H9 (cell line): ENCODE data around the gene USP47. TPM values are rescaled to one million over a fixed set of nuclear protein-coding genes. Genes with fewer than 3 reads are reported as not detected.

Source experiments
- DNase-seq: peaks from one replicate; pipeline ENCODE4 v3.0.0-alpha.2; 2017
- H2AFZ ChIP-seq: one replicate; pipeline ENCODE4 v1.6.1; 2013; ENCODE audit warnings: mild to moderate bottlenecking, low read length, control low read depth, moderate library complexity
- H2AK5ac ChIP-seq: 2 replicates; pipeline ENCODE4 v1.6.1; 2013; ENCODE audit warnings: low read length, control low read depth, mixed read lengths; ENCODE audit not compliant: insufficient read length
- H2BK120ac ChIP-seq: one replicate; pipeline ENCODE4 v1.6.1; 2013; ENCODE audit warnings: low read depth, mild to moderate bottlenecking, low read length, control low read depth, inconsistent platforms; ENCODE audit not compliant: poor library complexity, severe bottlenecking
- H2BK12ac ChIP-seq: 2 replicates; pipeline ENCODE4 v1.6.1; 2013; ENCODE audit warnings: low read length, control low read depth, mixed read lengths, low read depth; ENCODE audit not compliant: insufficient read length
- H2BK15ac ChIP-seq: 2 replicates; pipeline ENCODE4 v1.6.1; 2013; ENCODE audit warnings: low read depth, low read length, control low read depth
- H2BK20ac ChIP-seq: one replicate; pipeline ENCODE4 v1.6.1; 2013; ENCODE audit warnings: low read depth, mild to moderate bottlenecking, low read length, control low read depth, inconsistent platforms; ENCODE audit not compliant: poor library complexity, severe bottlenecking
- H2BK5ac ChIP-seq: 2 replicates; pipeline ENCODE4 v1.6.1; 2013; ENCODE audit warnings: low read length, control low read depth, mixed read lengths; ENCODE audit not compliant: insufficient read length
- H3K14ac ChIP-seq: 2 replicates; pipeline ENCODE4 v1.6.1; 2013; ENCODE audit warnings: low read length, control low read depth; ENCODE audit not compliant: insufficient read depth
- H3K18ac ChIP-seq: 2 replicates; pipeline ENCODE4 v1.6.1; 2013; ENCODE audit warnings: low read depth, mild to moderate bottlenecking, mixed read lengths, low read length, control low read depth; ENCODE audit not compliant: insufficient read length
- H3K23ac ChIP-seq: 2 replicates; pipeline ENCODE4 v1.6.1; 2013; ENCODE audit warnings: low read length, control low read depth, mixed read lengths, low read depth; ENCODE audit not compliant: insufficient read length
- H3K23me2 ChIP-seq: 2 replicates; pipeline ENCODE4 v1.6.1; 2013; ENCODE audit warnings: low read depth, mild to moderate bottlenecking, mixed read lengths, low read length, control low read depth; ENCODE audit not compliant: insufficient read length, poor library complexity, severe bottlenecking
- H3K27ac ChIP-seq: 2 replicates; pipeline ENCODE4 v1.5.1; 2013; ENCODE audit warnings: low read length, control low read depth, mixed read lengths, low read depth; ENCODE audit not compliant: insufficient read length
- H3K27me3 ChIP-seq: 2 replicates; pipeline ENCODE4 v1.6.1; 2013; ENCODE audit warnings: low read length, control low read depth, inconsistent platforms; ENCODE audit not compliant: insufficient read depth
- H3K4ac ChIP-seq: 2 replicates; pipeline ENCODE4 v1.6.1; 2013; ENCODE audit warnings: low read depth, mild to moderate bottlenecking, control low read depth, inconsistent platforms, low read length, moderate library complexity
- H3K4me1 ChIP-seq: 2 replicates; pipeline ENCODE4 v1.6.1; 2013; ENCODE audit warnings: low read length, control low read depth, inconsistent platforms; ENCODE audit not compliant: insufficient read depth
- H3K4me2 ChIP-seq: 2 replicates; pipeline ENCODE4 v1.6.1; 2013; ENCODE audit warnings: low read length, control low read depth, mixed read lengths; ENCODE audit not compliant: insufficient read length, insufficient read depth
- H3K56ac ChIP-seq: 2 replicates; pipeline ENCODE4 v1.6.1; 2013; ENCODE audit warnings: low read depth, mild to moderate bottlenecking, mixed read lengths, low read length, control low read depth; ENCODE audit not compliant: insufficient read length
- H3K79me1 ChIP-seq: 2 replicates; pipeline ENCODE4 v1.6.1; 2013; ENCODE audit warnings: low read depth, mild to moderate bottlenecking, moderate library complexity, low read length, control low read depth, inconsistent platforms; ENCODE audit not compliant: insufficient read depth, poor library complexity, severe bottlenecking
- H3K79me2 ChIP-seq: 2 replicates; pipeline ENCODE4 v1.6.1; 2013; ENCODE audit warnings: low read length, control low read depth, inconsistent platforms; ENCODE audit not compliant: insufficient read depth
- H3K9ac ChIP-seq: 2 replicates; pipeline ENCODE4 v1.6.1; 2013; ENCODE audit warnings: low read length, control low read depth, mixed read lengths; ENCODE audit not compliant: insufficient read length; ENCODE audit errors: extremely low read depth
- H3K9me3 ChIP-seq: one replicate; pipeline ENCODE4 v1.6.1; 2013; ENCODE audit warnings: low read depth, low read length, inconsistent platforms; ENCODE audit not compliant: control insufficient read depth
- H3T11ph ChIP-seq: one replicate; pipeline ENCODE4 v1.6.1; 2013; ENCODE audit warnings: mild to moderate bottlenecking, low read length, control low read depth, inconsistent platforms
- H4K20me1 ChIP-seq: one replicate; pipeline ENCODE4 v1.6.1; 2013; ENCODE audit not compliant: control insufficient read depth, insufficient read length, insufficient read depth
- H4K5ac ChIP-seq: 2 replicates; pipeline ENCODE4 v1.6.1; 2013; ENCODE audit warnings: low read depth, mild to moderate bottlenecking, mixed read lengths, low read length, control low read depth; ENCODE audit not compliant: insufficient read length
- H4K8ac ChIP-seq: replicated peaks from 2 replicates; pipeline ENCODE4 v1.6.1; 2013; ENCODE audit warnings: low read length, control low read depth, mixed read lengths, low read depth; ENCODE audit not compliant: insufficient read length
- H4K91ac ChIP-seq: 2 replicates; pipeline ENCODE4 v1.6.1; 2013; ENCODE audit warnings: low read depth, mild to moderate bottlenecking, moderate library complexity, mixed read lengths, low read length, control low read depth; ENCODE audit not compliant: insufficient read length
- H3K27ac Mint-ChIP-seq, 3 experiments: 2 replicates in 2 of 3; 3 replicates in 1 of 3; pipeline ENCODE4 v1.8.0; 2020 to 2021; ENCODE audit warnings: mixed read lengths in 3 of 3, mild to moderate bottlenecking in 1 of 3, moderate library complexity in 1 of 3
- H3K27me3 Mint-ChIP-seq: 2 replicates; pipeline ENCODE4 v1.8.0; 2021; ENCODE audit warnings: low read depth, mild to moderate bottlenecking, moderate library complexity, mixed read lengths
- H3K36me3 Mint-ChIP-seq, 3 experiments: 2 replicates in 2 of 3; 3 replicates in 1 of 3; pipeline ENCODE4 v1.8.0; 2020 to 2021; ENCODE audit warnings: low read depth in 3 of 3, mixed read lengths in 3 of 3; ENCODE audit not compliant: insufficient read depth in 1 of 3
- H3K4me1 Mint-ChIP-seq, 2 experiments: 2 replicates each; pipeline ENCODE4 v1.8.0; 2020; ENCODE audit warnings: mixed read lengths in 2 of 2
- H3K4me3 Mint-ChIP-seq, 2 experiments: 2 replicates in 1 of 2; 3 replicates in 1 of 2; pipeline ENCODE4 v1.8.0; 2020 to 2021; ENCODE audit warnings: mild to moderate bottlenecking in 2 of 2, mixed read lengths in 2 of 2, moderate library complexity in 1 of 2
- H3K9me3 Mint-ChIP-seq, 2 experiments: 2 replicates in 1 of 2; 3 replicates in 1 of 2; pipeline ENCODE4 v1.8.0; 2020; ENCODE audit warnings: mild to moderate bottlenecking in 2 of 2, mixed read lengths in 2 of 2, moderate library complexity in 1 of 2
- WGBS: extraction: QIAGEN DNeasy Blood & Tissue Kit; methylation state at CpG from one replicate; pipeline ENCODE4 v1.1.7; 2013; ENCODE audit warnings: missing lambda C conversion rate, low lambda C conversion rate, mixed read lengths; ENCODE audit not compliant: insufficient read length; ENCODE audit errors: extremely low coverage; 5-methylcytosine and 5-hydroxymethylcytosine counted together
- total RNA-seq: library from RNA; stranded (reverse); gene quantifications from 2 replicates; pipeline ENCODE4 v1.2.1, GENCODE V29; 2021
- TF ChIP-seq, protein P1 (sequence below): fragments of 200-600 bp; sonication (generic); conservative IDR thresholded peaks from 3 replicates; pipeline ENCODE4 v1.8.0; 2021; ENCODE audit warnings: antibody characterized with exemption, mild to moderate bottlenecking

USP47 gene
- total RNA-seq, 1 experiment from 2014 or later = 26.7 TPM

DNA sequence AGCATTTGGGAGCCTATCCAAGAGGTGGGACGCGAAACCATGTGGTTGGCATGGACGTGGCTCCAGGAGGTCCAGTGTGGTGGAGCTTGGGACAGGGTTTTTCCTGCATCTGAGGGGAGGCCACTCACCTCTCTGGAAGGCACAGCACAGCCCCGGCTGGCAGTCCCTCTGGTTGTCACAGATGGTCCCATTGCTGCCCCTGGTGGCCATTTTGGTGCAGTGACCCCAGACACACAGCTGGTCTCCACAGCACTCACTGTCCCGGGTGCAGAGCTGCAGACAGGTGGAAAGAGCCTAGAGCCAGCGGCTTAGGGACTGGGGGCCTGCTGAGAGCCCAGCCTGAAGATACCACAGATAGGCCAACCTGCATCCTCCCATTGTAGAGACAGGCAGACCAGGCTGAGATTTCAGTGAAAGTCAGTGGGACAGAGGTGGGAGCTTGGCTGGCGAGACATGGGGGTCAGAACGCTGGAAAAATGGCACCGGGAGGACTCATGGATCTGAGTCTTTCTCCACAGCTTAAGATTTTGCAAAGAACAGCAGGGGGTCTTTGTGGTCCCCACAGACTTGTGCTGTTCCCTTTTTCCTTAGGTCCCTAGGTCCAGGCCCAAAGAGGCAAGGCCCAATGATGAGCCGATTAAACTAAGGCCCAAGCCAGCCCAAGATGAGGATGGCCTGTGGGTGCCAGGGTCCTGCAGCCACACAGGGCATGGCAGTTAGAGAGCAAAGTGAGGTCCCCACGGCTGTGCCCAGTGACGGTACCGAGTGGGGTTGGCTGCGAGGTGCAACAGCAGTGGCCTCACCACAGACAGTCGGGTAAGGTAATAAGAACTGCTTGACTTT, 125.3 kb downstream of the USP47 start:
- Histone ChIP-seq H3K27me3 (no peaks in the 10 kb centered on the region), H3K56ac (no peak overlapping the region), H3K79me1 (no peaks in the 10 kb centered on the region), H3K23ac (no peak overlapping the region), H2BK5ac (no peak overlapping the region), H4K8ac (no peak overlapping the region), H3K27ac (no peak overlapping the region), H4K20me1 (no peaks in the 10 kb centered on the region), H3K79me2 (no peaks in the 10 kb centered on the region), H3K4ac (no peak overlapping the region), H3K9me3 (no peaks in the 10 kb centered on the region), H3K4me2 (no peak overlapping the region), H2BK120ac (no peak overlapping the region), H3K23me2 (no peaks in the 10 kb centered on the region), H3K14ac (no peak overlapping the region), H3K9ac (no peak overlapping the region), H2BK12ac (no peak overlapping the region), H3K4me1 (no peaks in the 10 kb centered on the region; the same call in 1 of the 2 replicates), H2AFZ (no peak overlapping the region), H3T11ph (no peak overlapping the region), H4K5ac (no peak overlapping the region), H2BK15ac (no peak overlapping the region), H2BK20ac (no peak overlapping the region), H3K18ac (no peak overlapping the region), H4K91ac (no peak overlapping the region), H2AK5ac (no peak overlapping the region)
- H3K9me3 Mint-ChIP-seq = no peaks in the 10 kb centered on the region
- H3K4me1 Mint-ChIP-seq = peaks cover 7 to 10% of the 10 kb centered on the region in 2 experiments
- H3K4me3 Mint-ChIP-seq = no peak overlapping the region
- no peak overlapping the region for H3K27ac Mint-ChIP-seq
- TF ChIP-seq, protein P1, sequence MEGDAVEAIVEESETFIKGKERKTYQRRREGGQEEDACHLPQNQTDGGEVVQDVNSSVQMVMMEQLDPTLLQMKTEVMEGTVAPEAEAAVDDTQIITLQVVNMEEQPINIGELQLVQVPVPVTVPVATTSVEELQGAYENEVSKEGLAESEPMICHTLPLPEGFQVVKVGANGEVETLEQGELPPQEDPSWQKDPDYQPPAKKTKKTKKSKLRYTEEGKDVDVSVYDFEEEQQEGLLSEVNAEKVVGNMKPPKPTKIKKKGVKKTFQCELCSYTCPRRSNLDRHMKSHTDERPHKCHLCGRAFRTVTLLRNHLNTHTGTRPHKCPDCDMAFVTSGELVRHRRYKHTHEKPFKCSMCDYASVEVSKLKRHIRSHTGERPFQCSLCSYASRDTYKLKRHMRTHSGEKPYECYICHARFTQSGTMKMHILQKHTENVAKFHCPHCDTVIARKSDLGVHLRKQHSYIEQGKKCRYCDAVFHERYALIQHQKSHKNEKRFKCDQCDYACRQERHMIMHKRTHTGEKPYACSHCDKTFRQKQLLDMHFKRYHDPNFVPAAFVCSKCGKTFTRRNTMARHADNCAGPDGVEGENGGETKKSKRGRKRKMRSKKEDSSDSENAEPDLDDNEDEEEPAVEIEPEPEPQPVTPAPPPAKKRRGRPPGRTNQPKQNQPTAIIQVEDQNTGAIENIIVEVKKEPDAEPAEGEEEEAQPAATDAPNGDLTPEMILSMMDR = peak; percentile 85
- peaks cover 0 to 12% (median 4%) of the 10 kb centered on the region in 3 experiments; a peak in 3 of 7 replicates for H3K36me3 Mint-ChIP-seq
- H3K27me3 Mint-ChIP-seq = no peaks in the 10 kb centered on the region; the same call in 1 of the 2 replicates
- WGBS = no CpG with 5 or more reads among the region's 15 CpGs
- peak; percentile 92 for DNase-seq
